ENCODE measurements around the gene OR8B12.

The OR8B12 gene

DNA sequence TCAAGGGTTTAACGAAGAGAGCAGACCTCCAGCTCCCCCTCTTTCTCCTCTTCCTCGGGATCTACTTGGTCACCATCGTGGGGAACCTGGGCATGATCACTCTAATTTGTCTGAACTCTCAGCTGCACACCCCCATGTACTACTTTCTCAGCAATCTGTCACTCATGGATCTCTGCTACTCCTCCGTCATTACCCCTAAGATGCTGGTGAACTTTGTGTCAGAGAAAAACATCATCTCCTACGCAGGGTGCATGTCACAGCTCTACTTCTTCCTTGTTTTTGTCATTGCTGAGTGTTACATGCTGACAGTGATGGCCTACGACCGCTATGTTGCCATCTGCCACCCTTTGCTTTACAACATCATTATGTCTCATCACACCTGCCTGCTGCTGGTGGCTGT is 26.7 kb upstream of the OR8B12 start:
- no peaks in the 10 kb centered on the region for H3K4me1 ChIP-seq (ENCODE audit: control insufficient read depth in 1 of 2, insufficient read depth in 1 of 2, low read depth in 1 of 2, low read length in 1 of 2)
- H3K27ac ChIP-seq = no peak overlapping the region
- no peak for TF ChIP-seq CTCF (IDR thresholded peaks at IDR 0.05)
- no peaks in the 10 kb centered on the region for H3K36me3 ChIP-seq
- H3K27me3 ChIP-seq = no peaks in the 10 kb centered on the region
- H3K4me3 ChIP-seq (ENCODE audit: low read depth in 1 of 2, low read length in 1 of 2) = no peak overlapping the region
- no peaks in the 10 kb centered on the region for H3K9me3 ChIP-seq

GRCh38 chr11:124569697-124570096 is 26.2 kb upstream of the OR8B12 start, which contains the start of gene OR8A1:
Gene OR8A1 (plus strand): TSS chr11:124569997. CDS start chr11:124570120, 123 bp downstream.
- Histone ChIP-seq H3K27ac (no peak within 1 kb of the TSS), H3K4me3 (ENCODE audit: low read depth in 1 of 2, low read length in 1 of 2) (no peak within 1 kb of the TSS), H3K9me3 (no peaks in the 10 kb centered on the region), H3K27me3 (no peaks in the 10 kb centered on the region), H3K4me1 (ENCODE audit: control insufficient read depth in 1 of 2, insufficient read depth in 1 of 2, low read depth in 1 of 2, low read length in 1 of 2) (no peaks in the 10 kb centered on the region), H3K36me3 (no peaks in the 10 kb centered on the region)
- no peak for TF ChIP-seq CTCF (IDR thresholded peaks at IDR 0.05)

- Histone ChIP-seq H3K4me1 (ENCODE audit: control insufficient read depth in 1 of 2, insufficient read depth in 1 of 2, low read depth in 1 of 2, low read length in 1 of 2) (no peaks in the 10 kb centered on the region), H3K9me3 (no peaks in the 10 kb centered on the region), H3K4me3 (ENCODE audit: low read depth in 1 of 2, low read length in 1 of 2) (no peak overlapping the region), H3K27me3 (peaks cover 3% of the 10 kb centered on the region), H3K27ac (no peak overlapping the region), H3K36me3 (no peaks in the 10 kb centered on the region)
- TF ChIP-seq CTCF (IDR thresholded peaks at IDR 0.05) = no peak
These were observed 13.4 kb upstream of the OR8B12 start for GRCh38 chr11:124556828-124557227.

- Histone ChIP-seq H3K27me3 (no peaks in the 10 kb centered on the region), H3K27ac (no peak overlapping the region), H3K9me3 (no peaks in the 10 kb centered on the region), H3K4me3 (ENCODE audit: low read depth in 1 of 2, low read length in 1 of 2) (no peak overlapping the region), H3K4me1 (ENCODE audit: control insufficient read depth in 1 of 2, insufficient read depth in 1 of 2, low read depth in 1 of 2, low read length in 1 of 2) (no peaks in the 10 kb centered on the region), H3K36me3 (no peaks in the 10 kb centered on the region)
- no peak for TF ChIP-seq CTCF (IDR thresholded peaks at IDR 0.05)
These were observed 8.5 kb upstream of the OR8B12 start for GRCh38 chr11:124551987-124552386.

- H3K9me3 ChIP-seq = no peaks in the 10 kb centered on the region
- no peak overlapping the region for H3K27ac ChIP-seq
- H3K4me3 ChIP-seq (ENCODE audit: low read depth in 1 of 2, low read length in 1 of 2) = no peak overlapping the region
- H3K4me1 ChIP-seq (ENCODE audit: control insufficient read depth in 1 of 2, insufficient read depth in 1 of 2, low read depth in 1 of 2, low read length in 1 of 2) = no peaks in the 10 kb centered on the region
- H3K36me3 ChIP-seq = no peaks in the 10 kb centered on the region
- H3K27me3 ChIP-seq = no peaks in the 10 kb centered on the region
- no peak for TF ChIP-seq CTCF (IDR thresholded peaks at IDR 0.05)
These were observed 7.7 kb upstream of the OR8B12 start for GRCh38 chr11:124551189-124551588.

- no peaks in the 10 kb centered on the region for H3K27me3 ChIP-seq
- no peak overlapping the region for H3K27ac ChIP-seq
- no peaks in the 10 kb centered on the region for H3K4me1 ChIP-seq (ENCODE audit: control insufficient read depth in 1 of 2, insufficient read depth in 1 of 2, low read depth in 1 of 2, low read length in 1 of 2)
- no peak overlapping the region for H3K4me3 ChIP-seq (ENCODE audit: low read depth in 1 of 2, low read length in 1 of 2)
- H3K36me3 ChIP-seq = no peaks in the 10 kb centered on the region
- TF ChIP-seq CTCF (IDR thresholded peaks at IDR 0.05) = no peak
- no peaks in the 10 kb centered on the region for H3K9me3 ChIP-seq
These were observed 309 bp downstream of the OR8B12 start for GRCh38 chr11:124543145-124543544.
